GM10266 (cell line): ENCODE measurements around the gene FMN1.

Experiments
- DNase-seq: peaks from one replicate; pipeline ENCODE4 v3.0.0; 2012; ENCODE audit errors: extremely low spot score
- TF ChIP-seq, protein P1 (sequence below): IDR thresholded peaks from 2 replicates; pipeline ENCODE4 v1.5.1; 2012; ENCODE audit warnings: mild to moderate bottlenecking, low read depth; ENCODE audit not compliant: control insufficient read depth, insufficient read depth; ENCODE audit errors: missing control alignments

The FMN1 gene

DNA sequence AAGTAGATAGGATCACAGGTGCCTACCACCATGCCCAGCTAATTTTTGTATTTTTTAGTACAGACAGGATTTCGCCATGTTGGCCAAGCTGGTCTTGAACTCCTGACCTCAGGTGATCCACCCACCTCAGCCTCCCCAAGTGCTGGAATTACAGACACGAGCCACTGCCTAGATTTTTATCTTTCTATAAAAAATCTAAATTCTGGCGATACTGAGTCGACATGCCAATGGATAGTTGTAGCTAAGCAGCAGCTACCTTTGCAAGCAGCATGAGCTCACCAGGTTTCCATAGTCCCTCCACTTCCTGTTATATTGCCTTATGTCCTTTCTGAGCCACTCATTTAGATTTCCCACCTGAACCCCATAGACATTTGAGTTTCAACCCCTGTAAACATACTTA is 13.1 kb upstream of the FMN1 start:
- TF ChIP-seq, protein P1, sequence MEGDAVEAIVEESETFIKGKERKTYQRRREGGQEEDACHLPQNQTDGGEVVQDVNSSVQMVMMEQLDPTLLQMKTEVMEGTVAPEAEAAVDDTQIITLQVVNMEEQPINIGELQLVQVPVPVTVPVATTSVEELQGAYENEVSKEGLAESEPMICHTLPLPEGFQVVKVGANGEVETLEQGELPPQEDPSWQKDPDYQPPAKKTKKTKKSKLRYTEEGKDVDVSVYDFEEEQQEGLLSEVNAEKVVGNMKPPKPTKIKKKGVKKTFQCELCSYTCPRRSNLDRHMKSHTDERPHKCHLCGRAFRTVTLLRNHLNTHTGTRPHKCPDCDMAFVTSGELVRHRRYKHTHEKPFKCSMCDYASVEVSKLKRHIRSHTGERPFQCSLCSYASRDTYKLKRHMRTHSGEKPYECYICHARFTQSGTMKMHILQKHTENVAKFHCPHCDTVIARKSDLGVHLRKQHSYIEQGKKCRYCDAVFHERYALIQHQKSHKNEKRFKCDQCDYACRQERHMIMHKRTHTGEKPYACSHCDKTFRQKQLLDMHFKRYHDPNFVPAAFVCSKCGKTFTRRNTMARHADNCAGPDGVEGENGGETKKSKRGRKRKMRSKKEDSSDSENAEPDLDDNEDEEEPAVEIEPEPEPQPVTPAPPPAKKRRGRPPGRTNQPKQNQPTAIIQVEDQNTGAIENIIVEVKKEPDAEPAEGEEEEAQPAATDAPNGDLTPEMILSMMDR, result no peak
- no peak for DNase-seq

- no peak for DNase-seq
- TF ChIP-seq, protein P1, result no peak
These were observed 11.9 kb upstream of the FMN1 start for GRCh38 chr15:33206366-33206765.

GRCh38 chr15:33204926-33205325 is 10.4 kb upstream of the FMN1 start:
- TF ChIP-seq, protein P1, result no peak
- DNase-seq, result no peak

- TF ChIP-seq, protein P1, result no peak
These were observed 9.6 kb upstream of the FMN1 start for GRCh38 chr15:33204087-33204486.

GRCh38 chr15:33201491-33202231 is 7.1 kb upstream of the FMN1 start:
- DNase-seq, result peak; percentile 42
- TF ChIP-seq, protein P1, result no peak

More at GRCh38 chr15:33204087-33204486, 9.6 kb upstream of the FMN1 start:
- DNase-seq, result no peak

DNA sequence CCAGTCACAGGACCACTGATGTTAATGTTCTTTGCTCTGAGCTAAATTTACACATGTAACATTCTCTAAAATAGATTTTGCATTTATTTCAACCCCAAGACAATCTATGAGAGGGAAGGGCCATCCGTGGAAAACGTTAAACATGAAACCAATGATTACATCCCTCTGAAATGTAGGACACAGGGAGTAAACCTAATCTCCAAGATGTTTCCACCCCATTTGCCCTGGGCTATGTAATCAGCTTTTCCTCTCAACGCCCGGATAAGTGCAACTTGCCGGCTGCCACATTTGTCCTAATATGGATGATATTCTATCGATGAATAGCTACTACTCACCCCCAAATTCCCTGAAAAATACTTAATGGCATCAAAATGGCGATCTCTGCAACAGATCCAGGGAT is 6.4 kb upstream of the FMN1 start:
- DNase-seq, result no peak
- TF ChIP-seq, protein P1, result no peak

DNA sequence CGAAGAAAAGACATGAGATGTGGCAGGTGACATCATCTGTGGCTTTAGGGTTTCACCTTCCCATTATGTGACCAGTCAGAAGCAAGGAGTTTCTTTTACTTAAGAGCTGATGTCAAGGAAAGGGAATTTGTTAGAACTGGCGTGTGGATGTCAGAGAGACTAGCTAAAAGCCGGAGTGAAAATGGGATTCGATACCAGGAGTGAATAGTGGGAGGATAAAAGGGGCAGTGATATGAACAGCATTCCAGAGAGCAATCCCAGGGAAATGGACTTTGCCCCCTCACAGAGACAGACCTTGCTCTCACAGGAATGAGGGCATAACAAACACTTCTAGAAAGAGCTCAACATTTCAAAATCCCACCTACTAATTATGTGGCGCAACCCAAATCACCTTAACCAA is 5.9 kb upstream of the FMN1 start:
- TF ChIP-seq, protein P1, result no peak
- no peak for DNase-seq
